Measurements from ENCODE around the gene ABLIM2.

DNA sequence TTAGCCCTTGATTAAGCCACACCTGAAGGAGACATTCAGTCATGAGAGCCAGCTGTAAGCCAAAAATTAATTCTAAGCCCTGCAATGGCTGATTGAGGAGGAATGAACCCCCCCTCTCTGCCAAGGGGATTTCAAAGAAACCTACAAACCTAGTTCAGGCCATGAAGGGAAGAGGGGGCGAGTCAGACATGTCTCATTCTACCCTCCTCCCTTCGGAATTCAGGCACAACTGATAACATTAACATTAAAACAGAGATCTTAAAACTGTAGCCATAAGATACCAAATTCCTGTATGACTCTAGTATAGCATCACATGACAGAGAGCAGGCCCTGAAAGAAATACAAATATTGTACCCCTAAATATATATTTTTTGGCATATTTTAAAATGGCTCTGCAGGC, 178.6 kb downstream of the ABLIM2 start:
- TF ChIP-seq POLR2A (IDR thresholded peaks at IDR 0.05): no peak
- TF ChIP-seq, protein P1, sequence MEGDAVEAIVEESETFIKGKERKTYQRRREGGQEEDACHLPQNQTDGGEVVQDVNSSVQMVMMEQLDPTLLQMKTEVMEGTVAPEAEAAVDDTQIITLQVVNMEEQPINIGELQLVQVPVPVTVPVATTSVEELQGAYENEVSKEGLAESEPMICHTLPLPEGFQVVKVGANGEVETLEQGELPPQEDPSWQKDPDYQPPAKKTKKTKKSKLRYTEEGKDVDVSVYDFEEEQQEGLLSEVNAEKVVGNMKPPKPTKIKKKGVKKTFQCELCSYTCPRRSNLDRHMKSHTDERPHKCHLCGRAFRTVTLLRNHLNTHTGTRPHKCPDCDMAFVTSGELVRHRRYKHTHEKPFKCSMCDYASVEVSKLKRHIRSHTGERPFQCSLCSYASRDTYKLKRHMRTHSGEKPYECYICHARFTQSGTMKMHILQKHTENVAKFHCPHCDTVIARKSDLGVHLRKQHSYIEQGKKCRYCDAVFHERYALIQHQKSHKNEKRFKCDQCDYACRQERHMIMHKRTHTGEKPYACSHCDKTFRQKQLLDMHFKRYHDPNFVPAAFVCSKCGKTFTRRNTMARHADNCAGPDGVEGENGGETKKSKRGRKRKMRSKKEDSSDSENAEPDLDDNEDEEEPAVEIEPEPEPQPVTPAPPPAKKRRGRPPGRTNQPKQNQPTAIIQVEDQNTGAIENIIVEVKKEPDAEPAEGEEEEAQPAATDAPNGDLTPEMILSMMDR (IDR thresholded peaks at IDR 0.05): no peak
